NCI-H226 (cell line): ENCODE results near the gene ZNF425.
"Not testable (repeated sequence)": the region's sequence is repeated elsewhere in the genome, so short reads cannot be mapped to it uniquely, and the experiment has no call there.

ENCODE experiments used
- DNase-seq: peaks from one replicate; pipeline ENCODE4 v3.0.0-alpha.2; 2015

Gene ZNF425

GRCh38 chr7:149071641-149072437, 54.3 kb downstream of the ZNF425 start:
- DNase-seq: no peak

GRCh38 chr7:149071182-149071635, 54.9 kb downstream of the ZNF425 start:
- no peak for DNase-seq

DNA sequence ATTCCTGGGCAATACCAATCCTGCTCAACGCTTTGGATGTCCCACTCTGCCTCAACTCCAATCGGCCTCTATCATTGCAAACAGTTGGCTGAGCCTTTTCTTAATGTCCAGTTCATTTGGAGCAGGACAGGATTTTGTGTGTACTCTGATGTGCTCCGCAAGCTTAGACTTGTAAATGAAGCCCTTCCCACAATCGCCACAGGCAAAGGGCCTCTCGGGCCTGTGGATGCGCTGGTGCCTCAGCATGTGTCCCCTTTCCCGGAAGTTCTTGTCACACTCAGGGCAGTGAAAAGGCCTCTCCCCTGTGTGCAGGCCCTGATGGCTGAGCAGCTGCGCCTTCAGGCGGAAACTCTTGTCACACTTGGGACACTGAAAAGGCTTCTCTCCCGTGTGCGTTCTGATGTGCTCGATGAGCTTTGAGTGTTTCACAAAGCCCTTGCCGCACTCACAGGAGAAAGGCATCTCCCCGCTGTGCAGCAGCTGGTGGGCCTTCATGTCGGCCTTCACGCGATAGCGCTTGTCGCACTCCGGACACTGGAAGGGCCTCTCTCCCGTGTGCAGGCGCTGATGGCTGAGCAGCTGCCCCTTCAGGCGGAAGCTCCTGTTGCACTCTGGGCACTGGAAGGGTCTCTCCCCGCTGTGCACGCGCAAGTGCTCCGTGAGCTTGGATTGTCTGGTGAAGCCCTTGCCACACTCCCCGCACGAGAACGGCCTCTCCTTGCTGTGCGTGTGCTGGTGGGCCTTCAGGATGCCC, 55.6 kb downstream of the ZNF425 start:
- DNase-seq: no peak

DNA sequence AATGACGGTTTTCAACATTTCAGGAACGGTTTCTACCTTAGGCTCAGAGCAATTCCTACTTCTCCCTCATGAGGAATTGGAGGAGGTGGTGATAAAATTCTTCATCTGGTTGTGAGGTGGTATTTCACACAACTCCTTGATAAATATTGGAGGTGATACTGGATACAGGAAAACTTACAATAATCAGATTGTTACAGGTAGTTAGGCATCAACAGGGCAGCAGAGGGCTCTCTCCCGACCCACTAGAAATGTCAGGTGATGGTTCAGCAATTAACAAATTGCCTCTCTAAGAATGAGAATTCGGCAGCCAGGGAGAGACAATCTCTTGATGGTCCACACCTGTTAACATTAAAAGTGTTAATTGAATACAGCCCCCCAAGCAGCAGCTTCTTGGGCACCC, 58.3 kb downstream of the ZNF425 start:
- DNase-seq: no peak

GRCh38 chr7:149063476-149063875, 62.6 kb downstream of the ZNF425 start:
- no peak for DNase-seq

DNA sequence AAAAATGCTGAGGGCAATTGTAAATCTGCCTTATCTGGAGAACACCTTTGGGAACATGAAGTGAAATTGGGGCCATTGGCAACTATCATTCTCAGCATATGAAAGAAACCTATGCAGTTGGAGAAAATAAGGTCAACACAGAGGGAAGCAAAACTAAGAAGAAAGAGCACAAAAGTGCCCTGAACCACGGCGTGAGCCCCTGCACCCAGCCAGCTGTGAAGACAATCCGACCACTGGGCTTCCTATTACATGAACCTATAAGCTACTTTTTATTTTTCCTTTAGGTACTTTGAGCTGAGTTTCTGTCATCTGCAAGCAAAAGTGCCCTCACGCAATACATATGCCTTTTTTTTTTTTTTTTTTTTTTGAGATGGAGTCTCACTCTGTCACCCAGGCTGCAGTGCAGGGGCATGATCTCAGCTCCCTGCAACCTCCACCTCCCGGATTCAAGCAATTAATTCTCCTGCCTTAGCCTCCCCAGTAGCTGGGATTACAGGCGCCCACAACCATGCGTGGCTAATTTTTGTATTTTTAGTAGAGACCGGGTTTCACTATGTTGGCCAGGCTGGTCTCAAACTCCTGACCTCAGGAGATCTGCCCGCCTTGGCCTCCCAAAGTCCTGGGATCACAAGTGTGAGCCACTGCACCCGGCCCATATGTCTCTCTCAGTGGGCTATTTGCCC, 63.8 kb downstream of the ZNF425 start:
- not testable (repeated sequence) for DNase-seq

GRCh38 chr7:149060156-149060555, 66.0 kb downstream of the ZNF425 start:
- DNase-seq: no peak

GRCh38 chr7:149053885-149054284, 72.2 kb downstream of the ZNF425 start:
- no peak for DNase-seq

DNA sequence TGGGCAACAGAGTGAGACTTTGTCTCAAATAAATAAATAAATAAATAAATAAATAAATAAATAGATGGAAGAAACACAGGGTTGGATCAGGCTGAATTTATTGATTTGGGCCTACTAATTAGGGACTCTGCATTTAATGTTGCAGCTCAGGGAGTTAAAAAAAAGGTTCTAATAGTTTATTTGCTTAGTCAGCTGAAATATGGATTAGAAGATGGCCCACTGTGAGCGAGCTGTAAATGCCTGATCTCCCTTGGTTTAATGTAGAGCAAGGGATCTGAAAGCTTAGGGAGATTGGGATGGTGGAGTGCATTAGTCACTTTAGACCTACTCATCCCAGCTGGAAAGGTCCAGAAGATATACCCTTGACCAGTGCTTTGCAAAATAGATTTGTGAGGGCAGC, 72.7 kb downstream of the ZNF425 start:
- DNase-seq: no peak
